ENCODE data around the gene PRR20C. TPM values are rescaled to one million over a fixed set of nuclear protein-coding genes. Genes with fewer than 3 reads are reported as not detected.
"Not testable (repeated sequence)": the region's sequence is repeated elsewhere in the genome, so short reads cannot be mapped to it uniquely, and the experiment has no call there.

The PRR20C gene
- total and polyA plus RNA-seq, 2 experiments from 2014 or later: not detected

DNA sequence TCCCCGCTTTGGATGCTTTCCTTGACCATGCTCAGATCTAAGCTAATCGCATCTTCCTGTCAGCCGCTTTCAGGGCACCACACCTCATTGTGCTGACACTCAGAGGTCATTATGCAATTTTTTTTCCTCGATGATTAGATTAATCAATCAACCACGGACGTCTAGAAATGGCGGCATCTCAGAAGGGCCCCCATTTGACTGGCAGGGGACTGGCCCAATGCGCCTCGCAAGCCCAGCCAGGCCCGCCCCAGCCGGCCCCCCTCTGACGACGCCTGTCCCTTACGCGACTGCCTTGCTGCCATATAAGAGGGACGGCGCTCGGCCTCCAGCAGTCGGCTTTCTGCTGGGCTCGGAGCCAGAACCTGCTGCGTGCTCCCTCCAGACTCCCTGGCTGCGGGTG is 13.0 kb downstream of the PRR20C start, which contains the start of gene PRR20E:
Gene PRR20E (plus strand): TSS at position 301 of the 400 bp plus-strand sequence. CDS start 387 bp downstream, outside the sequence.
- H3F3A ChIP-seq (replicated peaks; ENCODE audit: low read depth); H3K27ac Mint-ChIP-seq; H3K4me2 ChIP-seq; ATAC-seq; H3K79me2 ChIP-seq (replicated peaks; ENCODE audit: insufficient read depth); H3K27ac ChIP-seq (ENCODE audit: low read depth); DNase-seq (ENCODE audit: low spot score); H3K4me3 ChIP-seq; H3K4me1 ChIP-seq (ENCODE audit: insufficient read depth); H4K20me1 ChIP-seq (replicated peaks; ENCODE audit: insufficient read depth); H3K36me3 Mint-ChIP-seq (ENCODE audit: low read depth); H3K9me2 ChIP-seq (ENCODE audit: insufficient read depth); H2AFZ ChIP-seq; H3K36me3 ChIP-seq (ENCODE audit: insufficient read depth); H3K27me3 Mint-ChIP-seq (ENCODE audit: insufficient read depth, low read depth, poor library complexity); H3K9me3 Mint-ChIP-seq; H3K4me1 Mint-ChIP-seq; H3K4me3 Mint-ChIP-seq; H3K27me3 ChIP-seq (ENCODE audit: insufficient read depth): not testable (repeated sequence)

- TF ChIP-seq ZNF462 (CRISPR knock-in tag; IDR thresholded peaks at IDR 0.05): no peak
- TF ChIP-seq, protein P1, sequence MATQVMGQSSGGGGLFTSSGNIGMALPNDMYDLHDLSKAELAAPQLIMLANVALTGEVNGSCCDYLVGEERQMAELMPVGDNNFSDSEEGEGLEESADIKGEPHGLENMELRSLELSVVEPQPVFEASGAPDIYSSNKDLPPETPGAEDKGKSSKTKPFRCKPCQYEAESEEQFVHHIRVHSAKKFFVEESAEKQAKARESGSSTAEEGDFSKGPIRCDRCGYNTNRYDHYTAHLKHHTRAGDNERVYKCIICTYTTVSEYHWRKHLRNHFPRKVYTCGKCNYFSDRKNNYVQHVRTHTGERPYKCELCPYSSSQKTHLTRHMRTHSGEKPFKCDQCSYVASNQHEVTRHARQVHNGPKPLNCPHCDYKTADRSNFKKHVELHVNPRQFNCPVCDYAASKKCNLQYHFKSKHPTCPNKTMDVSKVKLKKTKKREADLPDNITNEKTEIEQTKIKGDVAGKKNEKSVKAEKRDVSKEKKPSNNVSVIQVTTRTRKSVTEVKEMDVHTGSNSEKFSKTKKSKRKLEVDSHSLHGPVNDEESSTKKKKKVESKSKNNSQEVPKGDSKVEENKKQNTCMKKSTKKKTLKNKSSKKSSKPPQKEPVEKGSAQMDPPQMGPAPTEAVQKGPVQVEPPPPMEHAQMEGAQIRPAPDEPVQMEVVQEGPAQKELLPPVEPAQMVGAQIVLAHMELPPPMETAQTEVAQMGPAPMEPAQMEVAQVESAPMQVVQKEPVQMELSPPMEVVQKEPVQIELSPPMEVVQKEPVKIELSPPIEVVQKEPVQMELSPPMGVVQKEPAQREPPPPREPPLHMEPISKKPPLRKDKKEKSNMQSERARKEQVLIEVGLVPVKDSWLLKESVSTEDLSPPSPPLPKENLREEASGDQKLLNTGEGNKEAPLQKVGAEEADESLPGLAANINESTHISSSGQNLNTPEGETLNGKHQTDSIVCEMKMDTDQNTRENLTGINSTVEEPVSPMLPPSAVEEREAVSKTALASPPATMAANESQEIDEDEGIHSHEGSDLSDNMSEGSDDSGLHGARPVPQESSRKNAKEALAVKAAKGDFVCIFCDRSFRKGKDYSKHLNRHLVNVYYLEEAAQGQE (IDR thresholded peaks at IDR 0.05; ENCODE audit: unreplicated experiment): no peak
- no peak for TF ChIP-seq POLR2AphosphoS5 (IDR thresholded peaks at IDR 0.05; ENCODE audit: low read depth)
- no peak for TF ChIP-seq ZNF331 (CRISPR knock-in tag; IDR thresholded peaks at IDR 0.05; ENCODE audit: low read depth)
- no peak for TF ChIP-seq STAT1 (IDR thresholded peaks at IDR 0.05; ENCODE audit: unreplicated experiment)
- TF ChIP-seq, protein P2, sequence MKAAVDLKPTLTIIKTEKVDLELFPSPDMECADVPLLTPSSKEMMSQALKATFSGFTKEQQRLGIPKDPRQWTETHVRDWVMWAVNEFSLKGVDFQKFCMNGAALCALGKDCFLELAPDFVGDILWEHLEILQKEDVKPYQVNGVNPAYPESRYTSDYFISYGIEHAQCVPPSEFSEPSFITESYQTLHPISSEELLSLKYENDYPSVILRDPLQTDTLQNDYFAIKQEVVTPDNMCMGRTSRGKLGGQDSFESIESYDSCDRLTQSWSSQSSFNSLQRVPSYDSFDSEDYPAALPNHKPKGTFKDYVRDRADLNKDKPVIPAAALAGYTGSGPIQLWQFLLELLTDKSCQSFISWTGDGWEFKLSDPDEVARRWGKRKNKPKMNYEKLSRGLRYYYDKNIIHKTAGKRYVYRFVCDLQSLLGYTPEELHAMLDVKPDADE (IDR thresholded peaks at IDR 0.05): no peak
- TF ChIP-seq CTCF (conservative IDR thresholded peaks at IDR 0.05; ENCODE audit: low read depth in 2 of 2): no peak
- no peak for TF ChIP-seq NANOG (IDR thresholded peaks at IDR 0.05; ENCODE audit: borderline replicate concordance)
- no peaks in the 10 kb centered on the region for H3K4me1 ChIP-seq (ENCODE audit: insufficient read depth)
- no peaks in the 10 kb centered on the region for H3K79me2 ChIP-seq (replicated peaks; ENCODE audit: insufficient read depth)
- H4K20me1 ChIP-seq (replicated peaks; ENCODE audit: insufficient read depth): no peaks in the 10 kb centered on the region
- H3F3A ChIP-seq (replicated peaks; ENCODE audit: low read depth): no peaks in the 10 kb centered on the region
- Mint-ChIP-seq H3K4me1 (no peaks in the 10 kb centered on the region), H3K4me3 (no peak overlapping the region), H3K36me3 (ENCODE audit: low read depth) (no peaks in the 10 kb centered on the region), H3K9me3 (no peaks in the 10 kb centered on the region), H3K27ac (no peak overlapping the region), H3K27me3 (ENCODE audit: insufficient read depth, low read depth, poor library complexity) (no peaks in the 10 kb centered on the region)
- no peaks in the 10 kb centered on the region for H3K9me2 ChIP-seq (ENCODE audit: insufficient read depth)
- H3K4me2 ChIP-seq: no peak overlapping the region
- no peaks in the 10 kb centered on the region for H3K36me3 ChIP-seq (ENCODE audit: insufficient read depth)
- H3K4me3 ChIP-seq: no peak overlapping the region
- no peak overlapping the region for H2AFZ ChIP-seq
- ATAC-seq (no peak), DNase-seq (ENCODE audit: low spot score) (no peak)
- H3K27ac ChIP-seq (ENCODE audit: low read depth): no peak overlapping the region
- no peaks in the 10 kb centered on the region for H3K27me3 ChIP-seq (ENCODE audit: insufficient read depth)
Measured at GRCh38 chr13:57191667-57192066, 37.8 kb downstream of the PRR20C start.

All from GM23338 (cell line).